B cell (primary cell): ENCODE data around the gene GPR78. TPM values are rescaled to one million over a fixed set of nuclear protein-coding genes. Genes with fewer than 3 reads are reported as not detected.

Source experiments
- ATAC-seq: fragments of 200-7000 bp; cut with Tn5 transposase; one replicate; pipeline ENCODE4 v1.10.0; 2021; ENCODE audit warnings: low read depth, mild to moderate bottlenecking, moderate number of reproducible peaks, moderate library complexity
- CTCF ChIA-PET: fragments of 350-600 bp; sonication (Branson Sonifier 250); formaldehyde crosslinking; loops from one replicate; lab custom pipeline; 2021; ENCODE audit warnings: antibody characterized with exemption, inconsistent platforms; lab: Charles Lee
- POLR2A ChIA-PET: fragments of 350-600 bp; sonication (Branson Sonifier 250); formaldehyde crosslinking; loops from one replicate; lab custom pipeline; 2021; ENCODE audit warnings: antibody characterized with exemption; lab: Charles Lee
- DNase-seq: peaks from one replicate; pipeline ENCODE4 v3.0.0; 2013
- H2AFZ ChIP-seq: 2 replicates; pipeline ENCODE4 v1.6.1; 2012; ENCODE audit warnings: mild to moderate bottlenecking, low read depth, low read length; ENCODE audit not compliant: insufficient read depth, poor library complexity, severe bottlenecking
- H3K27ac ChIP-seq, 2 donors: 1 replicate in 1 of 2; 2 replicates in 1 of 2; pipeline ENCODE4 v1.5.1; 2012 to 2013; ENCODE audit warnings: low read length in 2 of 2, mild to moderate bottlenecking in 2 of 2, moderate library complexity in 1 of 2
- H3K27me3 ChIP-seq, 4 experiments: fragments of 200-600 bp in 1 of 4; sonication (generic) in 1 of 4; replicated peaks in 1 of 4; 1 replicate in 2 of 4; 2 replicates in 2 of 4; pipeline versions ENCODE4 v1.6.1 to v1.7.0; 2013 to 2016; ENCODE audit warnings: low read length in 3 of 4, mild to moderate bottlenecking in 2 of 4, mixed read lengths in 1 of 4, moderate library complexity in 1 of 4; ENCODE audit not compliant: insufficient read depth in 4 of 4, control insufficient read depth in 3 of 4; ENCODE audit errors: control extremely low read depth in 1 of 4
- H3K36me3 ChIP-seq, 2 experiments: replicated peaks in 1 of 2; 1 replicate in 1 of 2; 2 replicates in 1 of 2; pipeline versions ENCODE4 v1.6.1 to v1.7.1; 2013; ENCODE audit warnings: low read length in 1 of 2; ENCODE audit not compliant: insufficient read depth in 2 of 2, control insufficient read depth in 1 of 2; ENCODE audit errors: control extremely low read depth in 1 of 2, extremely low read depth in 1 of 2
- H3K4me1 ChIP-seq, 2 donors: fragments of 200-600 bp in 1 of 2; sonication (generic) in 1 of 2; 1 replicate in 1 of 2; 2 replicates in 1 of 2; pipeline versions ENCODE4 v1.5.1 to v1.6.1; 2013 to 2017; ENCODE audit warnings: low read length in 2 of 2; ENCODE audit not compliant: control insufficient read depth in 2 of 2, insufficient read depth in 2 of 2
- H3K4me2 ChIP-seq: replicated peaks from 2 replicates; pipeline ENCODE3; 2012; ENCODE audit warnings: mild to moderate bottlenecking, low read depth, low read length; ENCODE audit not compliant: poor library complexity, severe bottlenecking
- H3K4me3 ChIP-seq, 5 experiments: fragments of 200-600 bp in 1 of 5; sonication (generic) in 1 of 5; 1 replicate in 3 of 5; 2 replicates in 2 of 5; pipeline versions ENCODE4 v1.5.1 to v1.7.0; 2011 to 2016; ENCODE audit warnings: low read length in 4 of 5, mild to moderate bottlenecking in 4 of 5, low read depth in 2 of 5, control low read depth in 1 of 5, moderate library complexity in 1 of 5; ENCODE audit not compliant: insufficient read depth in 1 of 5; ENCODE audit errors: control extremely low read depth in 1 of 5, extremely low read depth in 1 of 5
- H3K79me2 ChIP-seq: fragments of 200-600 bp; sonication (generic); one replicate; pipeline ENCODE4 v1.6.0; 2016; ENCODE audit warnings: low read length; ENCODE audit not compliant: control insufficient read depth, insufficient read depth
- H3K9ac ChIP-seq: fragments of 200-600 bp; sonication (generic); 2 replicates; pipeline ENCODE4 v1.6.1; 2017; ENCODE audit warnings: mild to moderate bottlenecking, low read length, moderate library complexity
- H3K9me3 ChIP-seq, 3 donors: one replicate each; pipeline versions ENCODE4 v1.6.1 to v1.7.1; 2013; ENCODE audit warnings: low read length in 2 of 3; ENCODE audit not compliant: control insufficient read depth in 2 of 3, insufficient read depth in 1 of 3; ENCODE audit errors: control extremely low read depth in 1 of 3
- H4K20me1 ChIP-seq: 2 replicates; pipeline ENCODE4 v1.6.0; 2012; ENCODE audit warnings: mild to moderate bottlenecking, low read length; ENCODE audit not compliant: insufficient read depth, control insufficient read depth, poor library complexity, severe bottlenecking
- H3K27ac Mint-ChIP-seq: one replicate; pipeline ENCODE4 v1.8.0; 2021; ENCODE audit warnings: mixed read lengths
- H3K27me3 Mint-ChIP-seq: one replicate; pipeline ENCODE4 v1.8.0; 2021; ENCODE audit warnings: mixed read lengths
- H3K4me1 Mint-ChIP-seq: one replicate; pipeline ENCODE4 v1.8.0; 2021; ENCODE audit warnings: mixed read lengths
- H3K4me3 Mint-ChIP-seq: one replicate; pipeline ENCODE4 v1.8.0; 2021; ENCODE audit warnings: mixed read lengths
- H3K9me3 Mint-ChIP-seq: one replicate; pipeline ENCODE4 v1.8.0; 2022; ENCODE audit warnings: mixed read lengths; ENCODE audit not compliant: insufficient read depth
- EZH2 ChIP-seq: IDR thresholded peaks from 2 replicates; pipeline ENCODE4 v1.6.1; 2012; ENCODE audit warnings: borderline replicate concordance, low read depth, mild to moderate bottlenecking, moderate library complexity, low read length; ENCODE audit not compliant: insufficient read depth, poor library complexity, severe bottlenecking
- WGBS: methylation state at CpG from one replicate; pipeline ENCODE4 v1.1.5; 2013; ENCODE audit warnings: missing lambda C conversion rate; ENCODE audit not compliant: insufficient coverage; 5-methylcytosine and 5-hydroxymethylcytosine counted together
- intact Hi-C: fragments of 100-400 bp; cut with micrococcal nuclease; formaldehyde crosslinking; loops from one replicate; pipeline ENCODE4 v1.10.0; 2022
- polyA plus RNA-seq: library from polyadenylated mRNA; depleted of rRNA; stranded (reverse); fragments of >200 nt; gene quantifications from 2 replicates; pipeline ENCODE4 v1.2.3, GENCODE V29; 2012
- total RNA-seq, 2 donors: library from RNA; stranded (reverse); fragments of 120-200 nt in 1 of 2; gene quantifications; 1 replicate in 1 of 2; 2 replicates in 1 of 2; pipeline versions ENCODE4 v1.2.3 to v1.2.4, GENCODE V29; 2013 to 2022
- TF ChIP-seq, protein P1 (sequence below): fragments of 200-600 bp; IDR thresholded peaks from one replicate; pipeline ENCODE4 v1.8.0; 2022; ENCODE audit warnings: antibody characterized with exemption, mild to moderate bottlenecking

Gene GPR78
- total and polyA plus RNA-seq, 2 donors (not counting 1 experiment from before 2014, with no cell fraction given) = not detected

DNA sequence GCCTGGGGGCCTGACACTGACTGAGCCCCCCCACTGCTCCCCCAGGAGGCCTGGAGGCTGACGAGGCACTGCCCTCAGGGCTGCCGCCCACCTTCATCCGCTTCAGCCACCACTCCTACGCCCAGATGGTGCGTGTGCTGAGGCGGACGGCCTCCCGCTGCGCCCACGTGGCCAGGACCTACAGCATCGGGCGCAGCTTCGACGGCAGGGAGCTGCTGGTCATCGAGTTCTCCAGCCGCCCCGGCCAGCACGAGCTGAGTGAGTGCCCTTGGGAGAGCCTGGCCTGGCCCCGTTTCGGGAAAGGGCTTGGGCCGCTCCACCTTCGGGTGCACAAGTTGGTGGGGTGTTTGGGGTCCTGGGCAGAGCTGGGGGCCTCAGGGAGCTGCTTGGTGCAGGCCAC, 23.7 kb downstream of the GPR78 start:
- Histone ChIP-seq H3K9ac (no peak overlapping the region), H3K79me2 (no peaks in the 10 kb centered on the region), H3K36me3 (no peaks in the 10 kb centered on the region), H3K4me2 (no peak overlapping the region), H3K9me3 (no peaks in the 10 kb centered on the region), H4K20me1 (no peaks in the 10 kb centered on the region), H2AFZ (no peak overlapping the region), H3K27me3 (no peaks in the 10 kb centered on the region), H3K4me3 (no peak overlapping the region), H3K27ac (no peak overlapping the region), H3K4me1 (no peaks in the 10 kb centered on the region)
- no peak overlapping the region for H3K4me3 Mint-ChIP-seq
- ChIA-PET CTCF (no interaction called here), POLR2A (no interaction called here)
- intact Hi-C loops = no loop called here
- ATAC-seq (no peak), DNase-seq (no peak)
- H3K9me3 Mint-ChIP-seq = no peaks in the 10 kb centered on the region
- peaks cover 1% of the 10 kb centered on the region for H3K27me3 Mint-ChIP-seq
- TF ChIP-seq, protein P1, sequence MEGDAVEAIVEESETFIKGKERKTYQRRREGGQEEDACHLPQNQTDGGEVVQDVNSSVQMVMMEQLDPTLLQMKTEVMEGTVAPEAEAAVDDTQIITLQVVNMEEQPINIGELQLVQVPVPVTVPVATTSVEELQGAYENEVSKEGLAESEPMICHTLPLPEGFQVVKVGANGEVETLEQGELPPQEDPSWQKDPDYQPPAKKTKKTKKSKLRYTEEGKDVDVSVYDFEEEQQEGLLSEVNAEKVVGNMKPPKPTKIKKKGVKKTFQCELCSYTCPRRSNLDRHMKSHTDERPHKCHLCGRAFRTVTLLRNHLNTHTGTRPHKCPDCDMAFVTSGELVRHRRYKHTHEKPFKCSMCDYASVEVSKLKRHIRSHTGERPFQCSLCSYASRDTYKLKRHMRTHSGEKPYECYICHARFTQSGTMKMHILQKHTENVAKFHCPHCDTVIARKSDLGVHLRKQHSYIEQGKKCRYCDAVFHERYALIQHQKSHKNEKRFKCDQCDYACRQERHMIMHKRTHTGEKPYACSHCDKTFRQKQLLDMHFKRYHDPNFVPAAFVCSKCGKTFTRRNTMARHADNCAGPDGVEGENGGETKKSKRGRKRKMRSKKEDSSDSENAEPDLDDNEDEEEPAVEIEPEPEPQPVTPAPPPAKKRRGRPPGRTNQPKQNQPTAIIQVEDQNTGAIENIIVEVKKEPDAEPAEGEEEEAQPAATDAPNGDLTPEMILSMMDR = no peak
- TF ChIP-seq EZH2 = no peak
- no peak overlapping the region for H3K27ac Mint-ChIP-seq
- WGBS = 89% methylated on average over 21 of the region's 22 CpGs
- H3K4me1 Mint-ChIP-seq = no peaks in the 10 kb centered on the region

GRCh38 chr4:8605289-8605688, 25.1 kb downstream of the GPR78 start:
- ATAC-seq (no peak), DNase-seq (no peak)
- Histone ChIP-seq H4K20me1 (no peaks in the 10 kb centered on the region), H3K4me1 (no peaks in the 10 kb centered on the region), H2AFZ (no peak overlapping the region), H3K36me3 (no peaks in the 10 kb centered on the region), H3K9me3 (no peaks in the 10 kb centered on the region), H3K79me2 (no peaks in the 10 kb centered on the region), H3K4me2 (no peak overlapping the region), H3K27ac (no peak overlapping the region), H3K27me3 (peaks cover 0 to 3% (median 0%) of the 10 kb centered on the region in 4 experiments), H3K4me3 (no peak overlapping the region), H3K9ac (no peak overlapping the region)
- CTCF ChIA-PET = interaction anchor here (0.9 kb wide), 1 partner anchor 8 kb away, joined by 3 read pairs; no protein-coding TSS in a partner anchor
- Mint-ChIP-seq H3K9me3 (no peaks in the 10 kb centered on the region), H3K4me1 (no peaks in the 10 kb centered on the region), H3K27ac (no peak overlapping the region), H3K4me3 (no peak overlapping the region), H3K27me3 (peaks cover 6% of the 10 kb centered on the region)
- POLR2A ChIA-PET = no interaction called here
- TF ChIP-seq EZH2 = no peak
- TF ChIP-seq, protein P1 = no peak
- intact Hi-C loops = no loop called here
- 92% methylated on average over 1 of the region's 1 CpG for WGBS
